ENCODE results near the gene NYNRIN.
"Not testable (repeated sequence)": the region's sequence is repeated elsewhere in the genome, so short reads cannot be mapped to it uniquely, and the experiment has no call there.

Gene NYNRIN

GRCh38 chr14:24368562-24369252, 30.1 kb upstream of the NYNRIN start:
- ChIA-PET POLR2A (no interaction called here), CTCF (interaction anchor here (1.4 kb wide), 1 partner anchor 35 kb away, joined by 3 read pairs; no protein-coding TSS in a partner anchor)
- peak; percentile 82 for DNase-seq (ENCODE audit: extremely low spot score)
- no peak for TF ChIP-seq CTCF (IDR thresholded peaks at IDR 0.05; ENCODE audit: control extremely low read depth, extremely low read depth, low read depth, missing control alignments)

GRCh38 chr14:24369463-24369862, 29.3 kb upstream of the NYNRIN start:
- no peak for TF ChIP-seq CTCF (IDR thresholded peaks at IDR 0.05; ENCODE audit: control extremely low read depth, extremely low read depth, low read depth, missing control alignments)
- POLR2A ChIA-PET = no interaction called here
- DNase-seq (ENCODE audit: extremely low spot score) = no peak
- CTCF ChIA-PET = interaction anchor here (1.1 kb wide), 1 partner anchor 36 kb away, joined by 5 read pairs; no protein-coding TSS in a partner anchor

GRCh38 chr14:24369907-24370687, 28.7 kb upstream of the NYNRIN start:
- DNase-seq (ENCODE audit: extremely low spot score) = no peak
- POLR2A ChIA-PET = interaction anchor here (0.9 kb wide), 1 partner anchor 61 kb away, joined by 3 read pairs; no protein-coding TSS in a partner anchor
- TF ChIP-seq CTCF (IDR thresholded peaks at IDR 0.05; ENCODE audit: control extremely low read depth, extremely low read depth, low read depth, missing control alignments) = no peak
- CTCF ChIA-PET = interaction anchor here (1.1 to 2.3 kb wide), 5 partner anchors 30 to 66 kb away, joined by 4 to 10 read pairs (median 6); no protein-coding TSS in a partner anchor

GRCh38 chr14:24370748-24371147, 28.1 kb upstream of the NYNRIN start:
- TF ChIP-seq CTCF (IDR thresholded peaks at IDR 0.05; ENCODE audit: control extremely low read depth, extremely low read depth, low read depth, missing control alignments) = no peak
- DNase-seq (ENCODE audit: extremely low spot score) = no peak
- CTCF ChIA-PET = interaction anchor here (0.8 to 2.3 kb wide), 6 partner anchors 30 to 66 kb away, joined by 3 to 10 read pairs (median 6); no protein-coding TSS in a partner anchor
- POLR2A ChIA-PET = interaction anchor here (0.9 kb wide), 1 partner anchor 61 kb away, joined by 3 read pairs; no protein-coding TSS in a partner anchor

- DNase-seq (ENCODE audit: extremely low spot score); POLR2A ChIA-PET: not testable (repeated sequence)
- CTCF ChIA-PET = interaction anchor here (0.8 to 2.3 kb wide), 8 partner anchors 14 to 129 kb away, joined by 3 to 10 read pairs (median 6); partner anchors contain the start of genes KHNYN and TINF2
These were observed 27.2 kb upstream of the NYNRIN start for GRCh38 chr14:24371605-24372004.

- DNase-seq (ENCODE audit: extremely low spot score) = no peak
- ChIA-PET CTCF (interaction anchor here (0.8 to 3.9 kb wide), 6 partner anchors 16 to 130 kb away, joined by 3 to 16 read pairs (median 4); partner anchors contain the start of genes KHNYN and TINF2), POLR2A (no interaction called here)
- TF ChIP-seq CTCF (IDR thresholded peaks at IDR 0.05; ENCODE audit: control extremely low read depth, extremely low read depth, low read depth, missing control alignments) = no peak
These were observed 25.9 kb upstream of the NYNRIN start for GRCh38 chr14:24372701-24373416.

Measured in GM10248 (cell line).